ENCODE data around the gene SPAG16.

GRCh38 chr2:213317929-213318328 is 33.7 kb downstream of the SPAG16 start:
- TF ChIP-seq CTCF (IDR thresholded peaks at IDR 0.05) (no peak), POLR2AphosphoS5 (IDR thresholded peaks at IDR 0.05; ENCODE audit: low read depth, low read length) (no peak), REST (IDR thresholded peaks at IDR 0.05; ENCODE audit: insufficient read depth in 1 of 2, low read depth in 2 of 2, low read length in 1 of 2) (no peak)

Data from Panc1 (cell line).